GM21528 (cell line): Measurements from ENCODE around the gene UGT2B7.
"Not testable (repeated sequence)": the region's sequence is repeated elsewhere in the genome, so short reads cannot be mapped to it uniquely, and the experiment has no call there.

Experiments used
- ATAC-seq: cut with Tn5 transposase; IDR thresholded peaks from one replicate; pipeline ENCODE4 v1.9.1; 2021; ENCODE audit warnings: mild to moderate bottlenecking, moderate library complexity; ENCODE audit not compliant: unreplicated experiment, low FRiP score

The UGT2B7 gene

DNA sequence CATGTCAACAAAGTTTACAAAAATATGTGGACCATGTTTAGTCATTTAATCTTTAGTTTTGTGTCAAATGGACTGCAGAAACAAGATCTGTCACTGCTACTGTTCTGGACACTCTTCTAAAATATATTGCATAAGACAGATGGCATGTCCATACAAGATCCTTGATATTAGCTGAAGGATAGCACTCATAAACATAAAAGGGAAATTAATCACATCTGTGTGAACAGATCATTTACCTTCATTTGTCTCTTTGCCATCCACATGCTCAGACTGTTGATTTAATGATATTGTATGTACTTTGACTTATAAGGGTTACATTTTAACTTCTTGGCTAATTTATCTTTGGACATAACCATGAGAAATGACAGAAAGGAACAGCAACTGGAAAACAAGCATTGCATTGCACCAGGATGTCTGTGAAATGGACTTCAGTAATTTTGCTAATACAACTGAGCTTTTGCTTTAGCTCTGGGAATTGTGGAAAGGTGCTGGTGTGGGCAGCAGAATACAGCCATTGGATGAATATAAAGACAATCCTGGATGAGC is at the start of gene UGT2B7:
Gene UGT2B7 (plus strand): TSS at position 364 of the 546 bp plus-strand sequence. CDS start 47 bp downstream, at position 411.
- ATAC-seq = no peak

DNA sequence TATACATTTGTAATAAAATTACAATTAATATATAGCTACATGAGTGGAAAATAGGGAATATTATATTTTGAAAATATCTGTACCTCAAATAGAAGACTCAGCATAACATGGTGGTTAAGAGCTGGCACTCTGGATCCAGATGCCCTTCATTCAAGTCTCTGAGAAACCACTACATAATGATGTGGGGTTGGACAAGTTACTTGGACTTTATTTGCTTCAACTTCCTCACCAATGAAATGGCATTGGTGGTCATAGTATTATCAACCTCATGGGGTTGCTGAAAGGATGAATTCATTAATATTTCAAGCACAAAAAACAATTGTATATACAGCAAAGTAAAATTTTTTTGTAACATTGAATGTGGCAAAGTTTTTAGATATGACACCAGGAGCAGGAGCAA is 46.4 kb upstream of the UGT2B7 start:
- no peak for ATAC-seq

DNA sequence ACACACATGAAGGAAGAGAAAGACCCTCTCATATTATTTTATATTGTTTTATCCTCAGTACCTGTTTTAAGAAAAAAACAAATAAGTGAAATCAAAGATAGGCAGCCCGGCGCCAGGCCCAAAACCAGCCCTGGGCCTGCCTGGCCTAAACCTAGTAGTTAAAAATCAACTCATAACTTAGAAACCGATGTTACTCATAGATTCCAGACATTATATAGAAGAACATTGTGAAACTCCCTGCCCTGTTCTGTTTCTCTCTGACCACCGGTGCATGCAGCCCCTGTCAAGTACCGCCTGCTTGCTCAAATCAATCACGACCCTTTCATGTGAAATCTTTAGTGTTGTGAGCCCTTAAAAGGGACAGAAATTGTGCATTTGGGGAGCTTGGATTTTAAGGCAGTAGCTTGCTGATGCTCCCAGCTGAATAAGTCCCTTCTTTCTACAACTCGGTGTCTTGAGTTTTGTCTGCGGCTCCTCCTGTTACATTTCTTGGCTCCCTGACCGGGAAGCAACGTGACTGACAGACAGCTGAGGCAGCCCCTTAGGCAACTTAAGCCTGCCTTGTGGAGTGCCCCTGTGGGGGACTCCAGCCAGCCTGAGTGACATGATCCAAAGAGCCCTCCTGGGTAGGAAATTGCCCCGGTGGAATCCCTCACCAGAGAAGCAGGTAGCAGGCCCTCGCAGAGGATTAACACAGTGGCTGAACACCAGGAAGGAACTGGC is 45.3 kb upstream of the UGT2B7 start:
- ATAC-seq = not testable (repeated sequence)

DNA sequence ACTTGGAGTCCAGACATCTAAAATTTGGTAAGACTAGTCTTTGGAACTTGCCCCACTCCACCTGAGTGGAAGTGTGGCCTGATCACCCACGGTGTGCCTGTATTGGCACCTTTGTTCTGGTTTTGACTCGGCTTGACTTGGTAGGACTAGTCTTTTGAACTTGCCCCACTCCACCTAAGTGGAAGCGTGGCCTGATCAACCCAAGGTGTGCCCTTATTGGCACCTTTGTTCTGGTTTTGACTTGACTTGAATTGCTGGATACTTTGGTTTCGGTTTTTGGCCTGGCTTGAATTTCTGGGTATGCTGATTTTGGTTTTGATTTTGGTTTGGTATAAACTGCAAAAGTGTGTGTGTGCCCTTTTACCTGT is 44.7 kb upstream of the UGT2B7 start:
- ATAC-seq = no peak

DNA sequence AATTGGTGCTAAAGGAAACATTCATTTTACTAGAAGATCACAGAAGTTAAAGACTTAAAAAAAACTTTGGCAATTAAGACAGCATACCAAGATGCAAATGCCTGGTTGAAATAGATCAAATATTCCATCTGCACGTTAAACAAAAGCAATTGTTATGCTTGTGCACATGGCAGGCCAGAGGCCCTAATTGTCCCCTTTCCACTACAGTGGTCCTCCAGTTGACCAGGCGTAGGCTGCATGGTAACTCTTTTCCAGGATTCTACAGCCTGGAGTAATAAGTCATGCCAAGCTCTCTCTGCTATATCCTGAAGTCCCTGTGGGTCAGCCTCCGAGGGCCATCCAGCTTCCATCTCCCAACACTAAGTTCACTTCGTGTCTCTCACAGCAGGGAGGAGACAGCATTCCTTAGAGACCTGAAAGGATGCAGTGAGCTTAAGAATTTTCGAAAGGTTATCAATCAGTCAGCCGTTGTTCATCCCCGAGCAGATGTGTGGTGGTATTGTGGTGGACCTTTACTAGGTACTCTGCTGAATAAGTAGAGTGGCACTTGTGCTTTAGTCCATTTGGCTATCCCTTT is 42.9 kb upstream of the UGT2B7 start:
- not testable (repeated sequence) for ATAC-seq

DNA sequence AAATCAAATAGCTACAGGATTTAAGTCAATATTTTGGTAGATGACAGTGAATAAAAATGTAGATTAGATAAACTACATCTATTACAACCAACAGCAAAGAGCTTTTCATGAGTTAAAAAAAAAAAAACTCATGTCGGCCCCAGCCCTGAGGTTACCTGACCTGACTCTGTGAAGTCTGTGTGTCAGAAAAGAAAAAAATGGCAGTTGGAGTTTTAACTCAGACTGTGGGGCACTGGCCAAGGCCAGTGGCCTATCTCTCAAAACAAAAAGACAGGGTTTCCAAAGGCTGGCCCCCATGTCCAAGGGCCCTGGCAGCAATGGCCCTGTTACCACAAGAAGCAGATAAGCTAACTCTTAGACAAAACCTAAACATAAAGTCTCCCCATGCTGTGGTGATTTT is 42.2 kb upstream of the UGT2B7 start:
- ATAC-seq = not testable (repeated sequence)

DNA sequence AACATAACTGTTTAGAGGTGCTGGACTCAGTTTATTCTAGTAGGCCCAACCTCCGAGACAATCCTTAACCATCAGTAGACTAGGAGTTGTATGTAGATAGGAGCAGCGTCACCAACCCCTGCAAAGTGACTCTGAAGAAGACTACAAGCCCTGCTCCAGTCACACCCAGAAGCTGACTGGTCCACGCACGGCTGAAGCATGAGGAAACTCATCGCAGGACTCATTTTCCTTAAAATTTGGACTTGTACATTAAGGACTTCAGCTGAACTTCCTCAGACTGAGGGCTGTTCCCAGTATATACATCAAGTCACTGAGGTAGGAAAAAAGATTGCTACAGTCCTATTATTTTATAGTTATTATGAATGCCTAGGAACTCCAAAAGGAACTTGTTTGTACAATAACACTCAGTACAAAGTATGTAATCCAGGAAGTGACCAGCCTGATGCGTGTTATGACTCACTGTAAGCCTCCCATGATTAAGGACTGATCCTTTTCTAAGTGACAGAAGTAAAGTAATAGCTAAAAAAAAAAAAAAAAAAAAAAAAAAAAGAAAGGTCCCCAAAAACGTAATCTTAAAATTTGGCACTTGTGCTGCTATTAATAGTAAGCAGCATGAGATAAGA is 41.6 kb upstream of the UGT2B7 start:
- ATAC-seq = no peak

DNA sequence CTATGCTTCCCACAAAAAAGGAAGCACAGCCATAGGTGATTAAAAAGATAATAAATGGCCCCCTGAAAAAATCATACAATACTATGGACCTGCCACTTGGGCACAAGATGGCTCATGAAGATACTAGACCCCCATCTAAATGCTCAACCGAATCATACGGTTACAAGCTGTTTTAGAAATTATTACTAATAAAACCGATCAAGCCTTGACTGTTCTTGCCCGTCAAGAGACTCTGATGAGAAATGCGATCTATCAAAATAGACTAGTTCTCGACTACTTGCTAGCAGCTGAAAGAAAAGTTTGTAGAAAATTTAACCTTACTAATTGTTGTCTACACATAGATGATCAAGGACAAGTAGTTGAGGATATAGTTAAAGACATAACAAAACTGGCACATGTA is 40.1 kb upstream of the UGT2B7 start:
- no peak for ATAC-seq

DNA sequence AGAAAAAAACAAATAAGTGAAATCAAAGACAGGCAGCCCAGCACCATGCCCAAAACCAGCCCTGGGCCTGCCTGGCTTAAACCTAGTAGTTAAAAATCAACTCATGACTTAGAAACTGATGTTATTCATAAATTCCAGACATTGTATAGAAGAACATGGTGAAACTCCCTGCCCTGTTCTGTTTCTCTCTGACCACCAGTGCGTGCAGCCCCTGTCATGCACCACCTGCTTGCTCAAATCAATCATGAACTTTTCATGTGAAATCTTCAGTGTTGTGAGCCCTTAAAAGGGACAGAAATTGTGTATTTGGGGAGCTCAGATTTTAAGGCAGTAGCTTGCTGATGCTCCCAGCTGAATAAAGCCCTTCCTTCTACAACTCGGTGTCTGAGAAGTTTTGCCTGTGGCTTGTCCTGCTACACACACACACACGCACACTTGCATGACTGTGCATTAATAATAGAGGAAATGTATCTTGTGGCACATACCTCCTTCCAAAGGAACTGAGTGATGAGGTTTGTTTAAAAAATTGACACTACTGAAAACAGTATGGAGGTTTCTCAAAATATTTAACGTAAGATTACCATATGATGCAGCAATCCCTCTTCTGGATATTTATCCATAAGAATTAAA is 39.2 kb upstream of the UGT2B7 start:
- no peak for ATAC-seq

DNA sequence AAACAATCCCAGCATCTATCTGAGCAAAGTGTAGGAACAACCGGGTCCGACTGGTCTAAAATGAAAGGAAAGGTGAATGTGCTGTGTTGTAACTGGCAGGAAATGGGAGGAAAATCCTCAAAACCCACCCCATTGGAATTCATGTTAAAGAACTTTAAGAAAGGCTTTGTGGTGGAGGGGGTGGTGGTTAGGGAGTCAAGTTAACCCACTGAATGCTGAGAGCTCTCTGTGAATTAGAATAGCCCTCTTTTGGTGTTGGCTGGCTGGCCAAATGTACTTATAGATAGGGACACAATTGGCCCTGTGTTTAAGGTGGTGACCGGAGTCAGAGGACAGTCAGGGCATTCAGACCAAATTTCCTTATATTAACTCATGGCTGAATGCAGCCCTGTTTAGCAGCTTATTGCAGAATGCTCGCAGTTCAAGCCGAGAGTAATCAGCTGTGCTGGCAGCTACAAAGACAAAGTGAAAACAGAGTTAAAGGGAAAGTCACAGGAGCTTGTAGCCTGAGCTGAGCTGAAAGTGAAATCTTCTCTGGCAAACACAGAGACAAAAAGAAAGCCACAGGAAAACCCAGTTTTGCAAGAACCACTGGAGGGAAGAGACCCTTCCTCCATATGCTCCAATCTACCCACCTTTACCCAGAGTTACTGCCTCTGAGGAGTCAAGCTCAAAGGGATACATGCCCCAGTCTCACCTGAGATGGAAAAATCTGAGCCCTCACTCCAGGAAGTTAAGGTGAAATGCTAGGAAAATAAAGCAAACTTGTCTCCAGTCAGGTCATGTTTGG is 38.5 kb upstream of the UGT2B7 start:
- ATAC-seq = peak; percentile 68

DNA sequence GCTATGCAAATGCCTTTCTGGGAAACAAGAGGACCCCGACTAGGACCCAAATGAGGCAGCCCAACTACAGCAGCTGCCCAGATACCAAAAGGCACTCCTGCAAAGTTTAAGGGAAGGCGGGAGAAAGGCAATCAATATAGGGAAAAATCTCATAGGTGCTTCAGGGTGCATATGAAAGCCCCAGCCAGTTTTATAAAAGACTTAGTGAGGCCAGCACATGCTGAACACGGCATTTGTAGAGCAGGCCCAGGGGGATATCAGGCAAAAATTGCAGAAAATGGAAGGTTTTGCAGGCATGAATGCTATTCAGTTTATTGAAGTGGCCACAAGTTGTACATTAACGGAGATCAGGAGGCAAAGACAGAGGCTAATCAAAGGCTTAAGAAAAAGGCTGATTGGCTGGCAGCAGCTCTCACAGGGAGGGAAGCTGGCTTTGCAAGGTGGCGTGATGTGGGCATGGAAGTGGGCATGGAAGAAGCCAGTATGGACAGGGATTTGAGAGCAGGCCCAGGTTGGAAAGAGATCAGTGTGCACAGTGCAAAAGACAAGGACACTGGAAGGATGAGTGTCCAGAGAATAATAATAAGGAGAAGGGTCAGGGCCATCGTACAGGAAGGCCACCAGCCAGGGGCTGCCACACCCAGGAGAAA is 37.7 kb upstream of the UGT2B7 start:
- no peak for ATAC-seq

DNA sequence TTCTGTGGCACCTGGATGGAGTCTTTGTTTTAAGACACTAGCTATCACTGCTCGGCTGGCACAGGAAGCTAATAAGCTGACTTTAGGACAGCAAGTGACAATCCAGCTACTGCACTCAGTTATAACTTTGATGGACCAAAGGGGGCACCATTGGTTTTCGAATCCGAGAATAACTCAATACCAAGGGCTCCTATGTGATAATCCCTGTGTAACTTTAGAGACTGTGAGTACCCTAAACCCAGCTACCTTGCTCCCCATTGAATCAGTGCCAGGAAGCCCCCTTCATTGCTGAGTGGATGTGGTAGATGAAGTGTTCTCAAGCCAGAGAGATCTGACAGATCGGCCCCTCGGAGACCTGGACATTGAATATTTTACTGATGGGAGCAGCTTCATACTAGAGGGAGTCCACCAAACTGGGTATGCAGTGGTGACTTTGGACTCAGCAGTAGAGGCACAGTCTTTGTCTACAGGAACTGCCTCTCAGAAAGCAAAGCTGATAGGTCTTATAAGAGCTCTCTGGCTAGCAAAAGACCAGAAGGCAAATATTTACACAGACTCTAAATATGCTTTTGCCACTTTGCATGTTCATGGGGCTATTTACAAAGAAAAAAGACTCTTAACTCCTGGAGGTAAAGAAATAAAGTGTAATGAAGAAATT is 35.5 kb upstream of the UGT2B7 start:
- ATAC-seq = no peak

DNA sequence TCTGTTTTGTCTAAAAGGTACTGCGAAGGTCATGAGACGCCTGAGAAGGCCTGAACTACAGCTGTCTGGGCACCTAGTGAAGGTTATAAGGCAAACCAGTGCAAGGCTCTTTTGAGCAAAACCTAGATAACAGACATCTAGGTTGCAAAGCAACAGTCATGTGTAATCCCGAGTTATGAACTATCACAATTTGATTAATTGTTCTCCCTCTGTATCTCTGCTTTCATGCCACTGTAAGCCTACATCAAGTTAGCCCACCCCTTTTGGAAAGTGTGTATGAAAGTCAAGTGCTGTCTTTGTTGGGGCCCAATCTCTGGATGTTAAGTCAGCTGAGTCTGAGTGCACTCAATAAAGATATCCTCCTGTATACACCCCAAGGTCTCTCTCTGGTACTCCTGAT is 31.9 kb upstream of the UGT2B7 start:
- no peak for ATAC-seq

DNA sequence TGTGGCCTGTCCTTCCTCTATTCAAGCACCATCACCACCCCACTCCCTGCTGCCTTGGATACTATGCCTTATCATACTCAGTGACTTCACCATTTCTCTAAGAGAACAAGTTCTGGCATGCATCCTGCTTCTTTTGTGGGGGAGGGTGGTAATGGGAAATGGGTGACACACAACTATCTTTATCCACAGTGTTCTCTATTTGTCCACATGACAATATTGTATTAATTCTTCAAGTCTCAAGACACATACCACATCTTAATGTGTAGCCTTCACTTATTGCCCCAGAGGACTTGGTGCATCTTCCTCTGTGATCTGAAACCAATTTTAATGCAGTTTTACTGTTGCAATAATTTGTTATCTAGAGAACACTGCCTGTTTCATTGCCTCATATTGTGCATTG is 29.3 kb upstream of the UGT2B7 start:
- no peak for ATAC-seq

DNA sequence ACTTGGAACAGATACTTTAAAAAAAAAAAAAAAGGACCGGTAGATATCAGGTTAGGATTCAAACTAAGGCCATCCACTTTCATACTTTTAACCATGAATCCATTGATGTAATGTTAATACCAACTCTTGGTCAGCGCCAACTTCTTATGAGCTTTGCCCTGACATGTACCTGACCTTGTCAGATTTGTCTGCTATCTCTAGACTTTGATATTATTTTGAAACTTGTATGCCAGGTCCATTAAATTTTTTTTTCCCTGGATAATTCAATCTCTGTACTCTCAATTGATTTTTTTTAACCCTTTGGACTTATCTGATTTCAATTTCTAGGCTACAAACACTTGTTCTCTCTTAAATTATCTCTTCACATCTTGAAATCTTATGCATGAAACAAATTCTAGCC is 27.2 kb upstream of the UGT2B7 start:
- ATAC-seq = no peak

DNA sequence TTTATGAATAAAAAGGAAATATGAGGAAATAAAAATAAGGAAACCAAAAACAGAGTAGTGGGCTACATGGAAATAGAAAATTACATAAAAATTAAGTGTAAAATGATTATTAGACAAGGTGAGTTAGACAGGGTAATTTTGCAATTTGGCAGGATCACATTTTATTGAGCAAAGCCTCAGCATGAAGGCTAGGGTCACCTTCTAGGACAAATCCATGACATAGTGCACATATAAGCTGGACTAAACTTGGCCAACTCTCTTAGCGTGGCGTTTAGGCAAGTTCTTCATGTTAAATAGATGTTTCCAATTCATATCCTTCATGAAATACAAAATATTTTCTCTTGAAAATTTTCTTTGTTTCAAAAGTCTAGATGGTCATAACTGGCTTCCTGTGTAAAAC is 25.7 kb upstream of the UGT2B7 start:
- no peak for ATAC-seq

DNA sequence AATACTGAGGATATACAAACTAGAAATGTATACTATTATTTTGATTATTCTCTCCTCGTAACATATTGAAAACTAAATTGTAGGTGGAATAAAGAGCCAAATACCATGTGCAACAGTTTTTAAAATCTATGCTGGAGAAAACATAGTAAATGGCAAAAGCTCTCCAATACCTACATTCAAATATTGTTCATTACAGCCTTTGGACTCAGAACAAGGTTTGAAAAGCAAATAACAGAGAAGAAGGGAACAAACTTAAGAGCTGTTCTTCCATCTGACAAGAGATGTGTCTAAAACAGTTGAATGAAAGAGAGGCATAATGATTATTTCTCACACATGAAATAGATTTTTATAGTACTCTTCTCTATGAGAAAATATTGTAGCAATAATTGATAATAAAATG is 25.0 kb upstream of the UGT2B7 start:
- no peak for ATAC-seq

DNA sequence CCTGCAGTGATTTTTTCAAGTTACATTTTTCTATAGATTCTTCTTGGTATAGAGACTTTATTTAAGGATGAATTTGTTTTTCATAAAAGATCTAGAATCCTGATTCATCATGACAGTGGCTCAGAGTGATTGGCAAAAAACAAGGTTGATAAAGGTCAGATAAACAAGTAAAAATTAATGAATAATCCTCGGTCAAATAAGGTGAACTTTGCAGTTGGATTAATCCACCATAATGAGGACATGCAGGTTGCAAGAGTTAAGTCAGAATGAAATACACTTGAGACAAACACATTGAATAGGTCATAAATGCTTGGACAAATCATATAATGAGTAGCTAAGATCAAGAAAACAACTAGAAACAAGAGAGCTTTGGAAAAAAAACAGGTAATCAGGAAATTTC is 22.9 kb upstream of the UGT2B7 start:
- no peak for ATAC-seq

DNA sequence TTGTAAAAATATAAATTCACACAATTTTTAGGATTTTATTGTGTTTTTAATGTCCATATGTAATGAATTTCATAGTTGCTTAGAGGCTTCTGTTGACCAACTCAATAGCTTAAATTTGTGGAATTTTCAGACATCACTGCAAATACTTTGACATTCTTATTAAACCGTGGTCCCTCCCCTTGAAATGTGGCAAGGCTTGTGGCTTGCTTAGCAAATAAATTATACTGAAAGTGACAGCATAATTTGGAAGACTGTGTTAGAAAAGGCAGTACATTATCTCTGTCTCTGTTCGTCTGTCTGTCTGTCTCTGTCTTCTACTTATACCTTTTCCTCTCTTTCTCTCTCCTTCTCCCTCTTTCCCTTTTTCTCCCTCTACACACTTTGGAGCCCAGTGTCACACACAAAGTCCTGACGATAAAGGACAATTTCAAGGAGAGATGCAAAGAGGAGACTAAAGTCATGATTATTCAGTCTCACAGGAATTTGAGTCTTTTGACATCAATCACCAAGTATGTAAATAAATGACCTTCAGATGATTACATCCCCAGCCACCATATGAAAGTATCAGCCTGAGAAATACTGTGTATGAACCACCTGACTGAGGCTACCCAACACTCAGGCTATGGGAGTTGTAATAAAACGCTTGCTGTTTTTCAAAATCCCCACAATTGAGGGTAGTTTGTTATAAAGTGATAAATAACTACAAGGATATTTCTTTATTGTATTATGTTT is 21.0 kb upstream of the UGT2B7 start:
- no peak for ATAC-seq
